ENCODE results near the gene TNS1.

TNS1 gene

GRCh38 chr2:217998926-217999594 lies 3.7 kb downstream of the TNS1 start:
- no peak for DNase-seq (ENCODE audit: low spot score)

GRCh38 chr2:217997510-217997909 lies 5.3 kb downstream of the TNS1 start:
- DNase-seq (ENCODE audit: low spot score): no peak

GRCh38 chr2:217996361-217996760 lies 6.4 kb downstream of the TNS1 start:
- no peak for DNase-seq (ENCODE audit: low spot score)

- DNase-seq (ENCODE audit: low spot score): no peak
Observed at GRCh38 chr2:217995731-217996231, 7.0 kb downstream of the TNS1 start.

- no peak for DNase-seq (ENCODE audit: low spot score)
Observed at GRCh38 chr2:217994776-217995274, 8.0 kb downstream of the TNS1 start.

GRCh38 chr2:217993817-217994463 lies 8.9 kb downstream of the TNS1 start:
- peak; percentile 45 for DNase-seq (ENCODE audit: low spot score)

GRCh38 chr2:217993138-217993537 lies 9.7 kb downstream of the TNS1 start:
- DNase-seq (ENCODE audit: low spot score): no peak

- DNase-seq (ENCODE audit: low spot score): no peak
Observed at GRCh38 chr2:217992061-217992460, 10.7 kb downstream of the TNS1 start.

GRCh38 chr2:217990791-217991465 lies 11.9 kb downstream of the TNS1 start:
- no peak for DNase-seq (ENCODE audit: low spot score)

- no peak for DNase-seq (ENCODE audit: low spot score)
Observed at GRCh38 chr2:217990389-217990788, 12.4 kb downstream of the TNS1 start.

GRCh38 chr2:217989221-217989948 lies 13.4 kb downstream of the TNS1 start:
- no peak for DNase-seq (ENCODE audit: low spot score)

GRCh38 chr2:217988840-217989204 lies 14.0 kb downstream of the TNS1 start:
- DNase-seq (ENCODE audit: low spot score): no peak

GRCh38 chr2:217988014-217988839 lies 14.6 kb downstream of the TNS1 start:
- DNase-seq (ENCODE audit: low spot score): peak; percentile 64

GRCh38 chr2:217987391-217987790 lies 15.4 kb downstream of the TNS1 start:
- DNase-seq (ENCODE audit: low spot score): no peak

- DNase-seq (ENCODE audit: low spot score): no peak
Observed at GRCh38 chr2:217986256-217986961, 16.4 kb downstream of the TNS1 start.

- no peak for DNase-seq (ENCODE audit: low spot score)
Observed at GRCh38 chr2:217983276-217984233, 19.2 kb downstream of the TNS1 start.

GRCh38 chr2:217981971-217982370 lies 20.8 kb downstream of the TNS1 start:
- no peak for DNase-seq (ENCODE audit: low spot score)

GRCh38 chr2:217981084-217981730 lies 21.6 kb downstream of the TNS1 start:
- no peak for DNase-seq (ENCODE audit: low spot score)

GRCh38 chr2:217980591-217980990 lies 22.2 kb downstream of the TNS1 start:
- no peak for DNase-seq (ENCODE audit: low spot score)

Measured in SK-N-DZ (cell line).